Renal cortex interstitium (tissue), 11 donors: Measurements from ENCODE around the gene TMEM41B. TPM values are rescaled to one million over a fixed set of nuclear protein-coding genes. Genes with fewer than 3 reads are reported as not detected.
"Not testable (repeated sequence)": the region's sequence is repeated elsewhere in the genome, so short reads cannot be mapped to it uniquely, and the experiment has no call there.

ENCODE experiments used
- DNase-seq, 11 donors: peaks; one replicate each; pipeline ENCODE4 v3.0.0-alpha.2; 2013; ENCODE audit warnings: low read depth in 9 of 11, low spot score in 4 of 11; ENCODE audit errors: extremely low read depth in 1 of 11
- polyA plus RNA-seq, 3 donors: library from polyadenylated mRNA; unstranded; fragments of 120-200 nt; gene quantifications; one replicate each; pipeline ENCODE4 v1.2.1, GENCODE V29; 2013; ENCODE audit not compliant: insufficient read length in 3 of 3

TMEM41B gene
- polyA plus RNA-seq, 3 donors: 33.3 to 45.7 (median 41.0) TPM

DNA sequence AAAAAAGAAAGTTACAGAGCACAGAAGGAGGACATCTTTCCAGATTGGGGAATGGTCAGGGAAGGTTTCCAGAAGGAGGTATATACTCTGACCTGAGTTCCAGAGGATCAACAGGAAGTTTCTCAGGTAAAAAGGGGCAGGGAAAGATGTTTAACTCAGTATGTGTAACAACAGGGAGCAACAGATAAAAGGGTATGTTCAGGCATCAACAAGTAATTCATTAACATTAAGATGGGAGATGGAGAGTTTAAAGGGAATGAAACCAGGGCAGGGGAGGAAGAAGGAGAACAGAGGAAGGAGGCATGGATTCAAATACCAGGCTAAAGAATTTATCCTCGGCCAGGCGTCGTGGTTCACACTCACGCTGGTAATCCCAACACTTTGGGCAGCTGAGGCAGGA, 46.7 kb downstream of the TMEM41B start:
- DNase-seq: no peak

- DNase-seq: no peak
These were observed 47.5 kb downstream of the TMEM41B start for GRCh38 chr11:9266926-9267325.

GRCh38 chr11:9266132-9266736, 48.2 kb downstream of the TMEM41B start:
- DNase-seq: no peak

DNA sequence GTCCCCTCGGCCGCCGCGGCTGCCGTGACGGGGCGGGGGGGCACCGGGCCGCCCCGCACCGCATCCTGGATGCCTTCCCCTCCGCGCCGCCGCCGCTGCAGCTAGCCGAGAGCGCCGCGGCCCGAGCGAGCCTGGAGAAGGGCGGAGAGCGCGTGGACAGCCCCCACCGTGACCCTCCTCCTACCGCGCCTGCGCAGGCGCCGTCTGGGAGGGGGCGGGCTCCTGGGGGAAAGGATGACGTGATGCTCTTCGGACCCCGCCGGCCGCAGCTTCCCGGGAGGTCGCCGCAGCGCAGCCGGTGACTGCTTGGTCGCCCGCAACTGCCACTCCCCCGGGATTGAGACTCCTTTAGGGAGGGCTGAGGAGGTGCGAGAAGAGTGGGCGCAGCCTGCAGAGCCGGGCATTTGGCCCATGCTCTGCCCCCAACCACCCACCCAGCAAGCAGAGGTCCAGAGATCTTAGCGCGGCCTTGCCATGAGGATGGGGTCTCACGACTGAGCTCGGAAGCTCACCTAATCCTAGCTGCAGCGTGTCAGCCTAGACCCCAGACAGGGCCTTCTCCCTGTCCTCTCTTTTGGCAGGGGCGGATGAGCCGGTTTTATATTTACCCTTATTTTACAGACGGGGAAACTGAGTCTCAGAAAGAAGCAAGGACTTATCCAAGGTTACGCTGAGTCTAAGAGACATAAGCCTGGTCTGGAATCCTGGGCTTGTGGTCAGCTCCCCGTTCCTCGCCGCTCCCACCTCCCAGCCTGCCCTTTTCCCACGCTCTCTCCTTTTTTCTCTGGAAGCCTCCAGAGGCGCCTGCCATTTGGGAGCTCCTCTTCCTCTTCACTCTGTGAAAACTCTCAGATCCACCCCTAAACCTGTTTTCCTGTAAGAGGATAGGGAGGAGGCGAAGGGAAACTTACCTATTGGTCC, 48.9 kb downstream of the TMEM41B start, which contains the start of gene DENND5A:
DENND5A (minus strand) TSS at position 140 of the 921 bp plus-strand sequence. CDS start 281 bp downstream, outside the sequence.
- DNase-seq: peak; percentile 78 to 91 (median 86)

DNA sequence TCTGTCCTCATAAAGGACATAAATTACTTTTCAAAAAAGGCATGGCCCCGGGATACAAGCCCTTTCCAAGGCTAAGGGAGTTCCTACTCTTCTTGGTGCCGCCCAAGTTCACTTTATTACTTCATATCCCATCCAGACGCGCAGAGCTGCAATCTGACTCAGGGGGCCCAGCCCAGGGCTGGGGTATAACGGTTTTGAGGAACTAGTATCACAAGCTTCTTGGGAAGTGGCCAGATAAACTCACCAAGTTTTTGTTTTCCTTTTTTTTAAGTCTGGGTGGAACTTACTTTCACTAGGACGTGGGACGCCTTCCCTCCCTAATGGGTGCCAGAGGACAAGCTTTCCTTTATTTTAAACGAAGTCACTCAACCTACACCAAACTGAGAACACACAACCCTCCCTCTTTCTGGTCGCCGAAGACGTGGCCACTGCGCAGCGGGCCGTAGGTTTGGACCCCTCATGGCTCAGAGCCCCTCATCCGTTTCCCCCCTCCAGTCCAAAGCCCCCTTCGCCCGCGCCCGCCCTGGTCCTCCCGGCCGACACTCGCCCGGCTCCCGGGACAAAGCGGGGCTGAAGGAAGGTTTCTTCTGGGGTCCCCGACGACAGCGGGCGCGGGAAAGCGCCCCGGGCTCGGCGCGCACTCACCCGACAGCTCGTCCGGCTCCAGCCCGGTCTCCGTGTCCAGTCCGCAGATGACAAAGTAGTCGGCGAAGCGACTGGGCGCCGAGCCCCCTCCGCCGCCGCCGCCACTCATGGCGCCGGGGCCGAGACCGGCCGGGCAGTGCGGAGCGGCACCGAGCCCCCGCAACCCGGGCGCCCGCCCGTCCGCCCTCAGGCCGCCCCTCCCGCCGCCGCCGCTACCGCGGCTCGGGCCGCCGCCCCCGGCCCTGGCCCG, 49.8 kb downstream of the TMEM41B start:
- DNase-seq: peak in 9 of 11 donors; percentile 49 to 70 (median 63)

DNA sequence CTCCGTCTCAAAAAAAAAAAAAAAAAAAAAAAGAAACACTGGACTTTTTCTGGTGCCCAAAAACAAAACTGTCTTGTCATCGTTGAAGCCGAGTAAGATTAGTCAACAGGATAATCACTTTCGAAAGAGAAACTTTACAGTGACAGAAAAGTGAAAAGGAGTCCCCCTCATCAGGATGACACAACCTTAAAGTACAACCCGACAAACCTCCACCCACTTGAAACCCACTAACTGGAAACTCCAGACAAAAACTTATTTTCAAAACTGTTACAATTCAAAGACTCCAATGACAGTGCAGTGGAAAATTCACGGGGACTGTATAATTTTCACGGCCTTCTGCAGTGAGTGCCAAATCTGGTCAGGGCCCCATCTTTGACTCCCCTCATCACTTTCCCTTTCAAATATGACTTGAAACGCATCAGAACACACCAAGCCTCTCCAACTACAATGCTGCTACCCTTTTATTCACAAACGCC, 50.5 kb downstream of the TMEM41B start:
- peak in 1 of 11 donors; percentile 19 for DNase-seq

GRCh38 chr11:9260838-9261146, 53.6 kb downstream of the TMEM41B start:
- not testable (repeated sequence) for DNase-seq

- no peak for DNase-seq
These were observed 54.2 kb downstream of the TMEM41B start for GRCh38 chr11:9259981-9260837.

DNA sequence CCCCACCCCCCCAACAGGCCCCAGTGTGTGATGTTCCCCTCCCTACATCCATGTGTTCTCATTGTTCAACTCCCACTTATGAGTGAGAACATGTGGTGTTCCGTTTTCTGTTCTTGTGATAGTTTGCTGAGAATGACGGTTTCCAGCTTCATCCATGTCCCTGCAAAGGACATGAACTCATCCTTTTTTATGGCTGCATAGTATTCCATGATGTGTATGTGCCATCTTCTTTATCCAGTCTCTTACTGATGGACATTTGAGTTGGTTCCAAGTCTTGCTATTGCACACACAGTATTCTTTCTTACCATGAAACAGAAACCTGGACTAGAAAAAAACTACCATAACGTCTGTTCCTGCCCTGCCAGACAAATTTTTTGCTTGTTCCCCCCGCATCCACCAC, 56.1 kb downstream of the TMEM41B start:
- DNase-seq: not testable (repeated sequence)

GRCh38 chr11:9254416-9254815, 60.0 kb downstream of the TMEM41B start:
- DNase-seq: no peak

DNA sequence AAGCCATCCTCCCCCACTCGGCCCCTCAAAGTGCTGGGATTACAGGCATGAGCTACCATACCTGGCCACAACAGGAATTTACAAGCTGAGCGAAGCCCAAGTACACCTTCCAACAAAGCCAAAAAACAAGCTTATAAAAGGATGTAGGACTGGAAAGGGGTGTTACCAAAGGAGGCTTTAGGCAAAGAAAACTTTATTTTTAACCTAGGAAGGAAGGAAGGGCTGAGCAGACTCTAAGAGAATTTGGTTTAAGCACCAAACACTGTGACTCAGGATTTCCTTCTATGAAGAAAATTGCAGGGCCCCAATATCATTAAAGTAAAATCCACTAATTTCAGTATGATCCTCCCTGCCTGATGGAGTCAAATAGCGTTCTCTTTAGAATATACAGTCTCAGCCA, 61.3 kb downstream of the TMEM41B start:
- DNase-seq: no peak

DNA sequence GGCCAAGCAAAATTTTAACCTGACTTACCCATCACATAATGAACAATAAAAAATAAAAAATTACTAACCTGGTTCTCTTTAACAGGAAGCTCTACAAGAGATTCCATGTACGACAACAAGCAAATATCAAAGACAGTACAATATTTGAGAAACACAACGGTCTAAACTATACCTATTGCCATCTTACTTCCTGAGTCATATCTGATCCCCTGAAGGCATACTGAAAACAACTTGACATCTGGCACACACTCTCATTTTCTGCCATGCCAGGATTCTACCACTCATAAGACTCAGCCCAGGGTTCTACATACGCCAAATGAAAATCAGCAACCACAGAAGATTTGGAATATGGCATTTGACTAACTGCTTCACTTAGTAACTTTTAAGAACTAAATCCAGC, 63.1 kb downstream of the TMEM41B start:
- no peak for DNase-seq

DNA sequence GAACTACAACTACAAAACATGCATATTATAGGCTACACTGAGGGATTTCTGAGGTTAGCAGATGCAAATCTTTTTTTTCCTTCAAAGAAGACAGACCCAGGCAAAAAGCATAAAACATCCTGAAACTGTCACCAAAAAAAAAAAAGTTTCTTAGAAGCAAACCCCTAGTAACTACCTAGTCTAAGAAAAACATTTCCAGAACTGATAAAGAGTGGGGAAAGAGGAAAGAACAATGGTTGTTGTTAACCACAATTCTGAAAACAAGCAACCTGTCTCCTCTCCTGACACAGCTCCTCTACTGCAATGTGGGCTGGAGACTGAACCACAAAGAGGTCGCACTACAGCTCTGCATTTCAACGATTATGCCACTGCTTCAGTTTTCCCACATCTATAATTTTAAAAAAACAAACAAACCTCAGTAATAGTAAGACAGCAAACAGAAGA, 64.2 kb downstream of the TMEM41B start:
- no peak for DNase-seq

GRCh38 chr11:9249252-9249651, 65.1 kb downstream of the TMEM41B start:
- no peak for DNase-seq

- no peak for DNase-seq
These were observed 66.5 kb downstream of the TMEM41B start for GRCh38 chr11:9247863-9248262.

GRCh38 chr11:9236242-9236641, 78.2 kb downstream of the TMEM41B start:
- DNase-seq: not testable (repeated sequence)

DNA sequence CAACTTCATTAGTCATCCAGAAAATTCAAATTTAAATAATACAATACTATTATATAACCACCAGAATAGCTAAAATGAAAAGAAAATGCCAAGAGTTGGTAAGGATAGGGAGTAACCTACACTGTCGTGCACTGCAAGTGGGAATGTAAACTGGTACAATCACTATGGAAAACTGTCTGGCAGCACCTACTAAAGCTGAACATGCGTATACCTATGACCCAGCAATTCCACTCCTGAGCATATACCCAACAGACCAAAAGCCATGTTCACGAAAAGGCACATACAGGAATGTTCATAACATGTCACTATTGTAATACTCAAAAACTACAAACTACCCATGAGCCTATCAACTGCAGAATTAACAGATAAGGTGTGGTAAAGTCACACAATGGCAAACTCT, 81.9 kb downstream of the TMEM41B start:
- no peak for DNase-seq

GRCh38 chr11:9231848-9232177, 82.6 kb downstream of the TMEM41B start:
- DNase-seq: peak; percentile 17 to 59 (median 26)
